CD4-positive, alpha-beta T cell treated with Interleukin-4 for 4 hours (primary cell): ENCODE results near the gene STMN3.
A peak's percentile ranks its signal among the peaks of the same experiment; 100 is the strongest.

Source experiments
- DNase-seq: peaks from one replicate; pipeline ENCODE4 v3.0.0-alpha.2; 2020

STMN3 gene

GRCh38 chr20:63653041-63653973 lies at the start of gene STMN3:
TSS of gene STMN3 (minus strand) at chr20:63653424. CDS start at chr20:63653345, 79 bp downstream.
- DNase-seq, result peak; percentile 74

GRCh38 chr20:63702036-63702665 lies 48.9 kb upstream of the STMN3 start:
- no peak for DNase-seq

- DNase-seq, result no peak
Measured at GRCh38 chr20:63701329-63702035, 48.3 kb upstream of the STMN3 start.

- DNase-seq, result no peak
Measured at GRCh38 chr20:63701051-63701328, 47.8 kb upstream of the STMN3 start.

- DNase-seq, result no peak
Measured at GRCh38 chr20:63700199-63701050, 47.2 kb upstream of the STMN3 start.

- no peak for DNase-seq
Measured at GRCh38 chr20:63699466-63700198, 46.4 kb upstream of the STMN3 start.

GRCh38 chr20:63698739-63699465 lies 45.7 kb upstream of the STMN3 start:
- peak; percentile 39 for DNase-seq

GRCh38 chr20:63697868-63698545 lies 44.8 kb upstream of the STMN3 start:
- no peak for DNase-seq

GRCh38 chr20:63697357-63697867 lies 44.2 kb upstream of the STMN3 start:
- DNase-seq, result no peak

GRCh38 chr20:63696628-63697356 lies 43.6 kb upstream of the STMN3 start, which contains the start of gene TNFRSF6B:
TSS of gene TNFRSF6B (plus strand) at chr20:63696652. CDS start at chr20:63696768, 116 bp downstream.
- DNase-seq, result no peak

- DNase-seq, result no peak
Measured at GRCh38 chr20:63696306-63696627, 43.0 kb upstream of the STMN3 start.

- DNase-seq, result no peak
Measured at GRCh38 chr20:63695424-63696305, 42.4 kb upstream of the STMN3 start.

GRCh38 chr20:63694584-63695423 lies 41.6 kb upstream of the STMN3 start:
- DNase-seq, result no peak

GRCh38 chr20:63693733-63694583 lies 40.7 kb upstream of the STMN3 start:
- no peak for DNase-seq

GRCh38 chr20:63693083-63693732 lies 40.0 kb upstream of the STMN3 start:
- no peak for DNase-seq

GRCh38 chr20:63692436-63693082 lies 39.3 kb upstream of the STMN3 start:
- DNase-seq, result no peak
